ENCODE results near the gene RNPEP. TPM values are rescaled to one million over a fixed set of nuclear protein-coding genes. Genes with fewer than 3 reads are reported as not detected.

Gene RNPEP
- polyA plus RNA-seq, 1 of the 3 experiments (the other 2 are of a cell fraction): 46.7 TPM

DNA sequence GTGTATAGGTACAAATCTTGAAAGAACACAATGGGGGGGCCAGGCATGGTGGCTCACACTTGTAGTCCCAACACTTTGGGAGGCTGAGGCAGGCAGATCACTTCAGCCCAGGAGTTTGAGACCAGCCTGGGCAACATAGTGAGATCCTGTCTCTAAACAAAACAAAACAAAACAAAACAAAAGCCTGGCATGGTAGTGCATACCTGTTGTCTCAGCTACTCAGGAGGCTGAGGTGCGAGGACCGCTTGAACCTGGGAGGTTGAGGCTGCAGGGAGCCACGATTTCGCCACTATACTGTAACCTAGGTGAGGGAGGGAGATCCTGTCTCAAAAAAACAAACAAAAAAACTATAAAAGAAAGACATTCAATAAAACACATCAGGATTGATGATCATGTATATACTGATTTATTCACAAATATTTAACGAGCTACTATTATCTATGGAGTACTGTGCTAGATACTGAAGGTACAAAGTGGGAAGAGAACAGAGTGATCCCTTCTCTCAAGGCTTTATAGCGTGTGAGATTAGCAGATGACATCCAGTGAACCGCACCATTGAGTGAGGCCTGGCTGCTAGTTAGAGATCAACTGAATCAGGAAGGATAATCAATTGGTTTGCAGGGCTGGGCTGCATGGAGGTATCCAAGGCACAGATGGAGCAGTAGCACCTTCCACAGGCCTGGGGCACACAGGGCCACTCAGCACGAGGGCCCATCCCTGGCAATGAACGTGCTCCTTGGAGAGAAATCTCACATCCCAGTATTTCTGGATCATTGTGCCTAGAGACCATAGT lies 54.3 kb downstream of the RNPEP start (continued):
- TF ChIP-seq SIN3A (IDR thresholded peaks at IDR 0.05; ENCODE audit: borderline replicate concordance, low read depth, low read length): no peak
- no peak for TF ChIP-seq MEF2A (IDR thresholded peaks at IDR 0.05; ENCODE audit: borderline replicate concordance, low read depth)
- TF ChIP-seq GABPA (IDR thresholded peaks at IDR 0.05; ENCODE audit: low read depth): no peak
- no peak for TF ChIP-seq EZH2phosphoT487 (IDR thresholded peaks at IDR 0.05; ENCODE audit: borderline replicate concordance, low read depth)
- TF ChIP-seq RAD21 (IDR thresholded peaks at IDR 0.05; ENCODE audit: low read length): no peak
- no peak for TF ChIP-seq MXI1 (IDR thresholded peaks at IDR 0.05; ENCODE audit: low read depth, low read length)

GRCh38 chr1:202037706-202038296 lies 55.4 kb downstream of the RNPEP start:
- Histone ChIP-seq H3K4me2 (no peak overlapping the region), H3K79me2 (ENCODE audit: insufficient read depth) (no peaks in the 10 kb centered on the region), H3K9ac (no peak overlapping the region), H3K9me2 (no peaks in the 10 kb centered on the region), H3K36me3 (replicated peaks in 1 of 2; ENCODE audit: control insufficient read depth in 1 of 2, insufficient read depth in 2 of 2, low read length in 1 of 2) (no peaks in the 10 kb centered on the region), H2AFZ (ENCODE audit: low read depth) (no peak overlapping the region), H3K9me3 (no peaks in the 10 kb centered on the region), H3F3A (replicated peaks; ENCODE audit: insufficient read depth) (no peaks in the 10 kb centered on the region), H3K4me3 (ENCODE audit: low read depth in 2 of 2, low read length in 1 of 2) (no peak overlapping the region), H3K27me3 (ENCODE audit: insufficient read depth) (no peaks in the 10 kb centered on the region), H3K4me1 (ENCODE audit: control insufficient read depth in 1 of 2, insufficient read depth in 2 of 2, low read depth in 1 of 2, low read length in 1 of 2) (no peaks in the 10 kb centered on the region), H3K27ac (ENCODE audit: low read depth in 2 of 2, low read length in 1 of 2) (no peak overlapping the region), H4K20me1 (ENCODE audit: insufficient read depth) (no peaks in the 10 kb centered on the region)
- DNase-seq: no peak
- 92% methylated on average over 4 of the region's 4 CpGs for WGBS (ENCODE audit: low lambda C conversion rate)
- CTCF ChIA-PET: no interaction called here
- TF ChIP-seq, protein P1, sequence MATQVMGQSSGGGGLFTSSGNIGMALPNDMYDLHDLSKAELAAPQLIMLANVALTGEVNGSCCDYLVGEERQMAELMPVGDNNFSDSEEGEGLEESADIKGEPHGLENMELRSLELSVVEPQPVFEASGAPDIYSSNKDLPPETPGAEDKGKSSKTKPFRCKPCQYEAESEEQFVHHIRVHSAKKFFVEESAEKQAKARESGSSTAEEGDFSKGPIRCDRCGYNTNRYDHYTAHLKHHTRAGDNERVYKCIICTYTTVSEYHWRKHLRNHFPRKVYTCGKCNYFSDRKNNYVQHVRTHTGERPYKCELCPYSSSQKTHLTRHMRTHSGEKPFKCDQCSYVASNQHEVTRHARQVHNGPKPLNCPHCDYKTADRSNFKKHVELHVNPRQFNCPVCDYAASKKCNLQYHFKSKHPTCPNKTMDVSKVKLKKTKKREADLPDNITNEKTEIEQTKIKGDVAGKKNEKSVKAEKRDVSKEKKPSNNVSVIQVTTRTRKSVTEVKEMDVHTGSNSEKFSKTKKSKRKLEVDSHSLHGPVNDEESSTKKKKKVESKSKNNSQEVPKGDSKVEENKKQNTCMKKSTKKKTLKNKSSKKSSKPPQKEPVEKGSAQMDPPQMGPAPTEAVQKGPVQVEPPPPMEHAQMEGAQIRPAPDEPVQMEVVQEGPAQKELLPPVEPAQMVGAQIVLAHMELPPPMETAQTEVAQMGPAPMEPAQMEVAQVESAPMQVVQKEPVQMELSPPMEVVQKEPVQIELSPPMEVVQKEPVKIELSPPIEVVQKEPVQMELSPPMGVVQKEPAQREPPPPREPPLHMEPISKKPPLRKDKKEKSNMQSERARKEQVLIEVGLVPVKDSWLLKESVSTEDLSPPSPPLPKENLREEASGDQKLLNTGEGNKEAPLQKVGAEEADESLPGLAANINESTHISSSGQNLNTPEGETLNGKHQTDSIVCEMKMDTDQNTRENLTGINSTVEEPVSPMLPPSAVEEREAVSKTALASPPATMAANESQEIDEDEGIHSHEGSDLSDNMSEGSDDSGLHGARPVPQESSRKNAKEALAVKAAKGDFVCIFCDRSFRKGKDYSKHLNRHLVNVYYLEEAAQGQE (IDR thresholded peaks at IDR 0.05; ENCODE audit: low read depth, low read length): no peak
- TF ChIP-seq MXI1 (IDR thresholded peaks at IDR 0.05; ENCODE audit: low read depth, low read length): no peak
- TF ChIP-seq TAF1 (IDR thresholded peaks at IDR 0.05; ENCODE audit: borderline replicate concordance, low read depth, low read length): no peak
- TF ChIP-seq, protein P2, sequence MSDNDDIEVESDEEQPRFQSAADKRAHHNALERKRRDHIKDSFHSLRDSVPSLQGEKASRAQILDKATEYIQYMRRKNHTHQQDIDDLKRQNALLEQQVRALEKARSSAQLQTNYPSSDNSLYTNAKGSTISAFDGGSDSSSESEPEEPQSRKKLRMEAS (IDR thresholded peaks at IDR 0.05; ENCODE audit: low read depth): no peak
- no peak for TF ChIP-seq SMC3 (IDR thresholded peaks at IDR 0.05; ENCODE audit: low read depth, low read length)
- TF ChIP-seq GATA2 (CRISPR knock-in tag; IDR thresholded peaks at IDR 0.05): no peak
- TF ChIP-seq JUND (IDR thresholded peaks at IDR 0.05): no peak
- TF ChIP-seq PBX3 (IDR thresholded peaks at IDR 0.05): no peak
- POLR2A ChIA-PET: no interaction called here

Measured in SK-N-SH (cell line).